Lower leg skin (tissue), 3 donors: ENCODE measurements around the gene SNRNP70.

Experiments used
- POLR2A ChIP-seq, 2 donors: fragments of 450-650 bp; IDR thresholded peaks; one replicate each; pipeline ENCODE4 v1.6.1; 2016 to 2017; ENCODE audit warnings: antibody characterized with exemption in 2 of 2, mild to moderate bottlenecking in 1 of 2, moderate library complexity in 1 of 2
- TF ChIP-seq, protein P1 (sequence below), 3 donors: fragments of 450-650 bp; IDR thresholded peaks; one replicate each; pipeline ENCODE4 v1.5.1; 2016; ENCODE audit warnings: antibody characterized with exemption in 3 of 3, mild to moderate bottlenecking in 3 of 3, moderate library complexity in 2 of 3

- TF ChIP-seq, protein P1, sequence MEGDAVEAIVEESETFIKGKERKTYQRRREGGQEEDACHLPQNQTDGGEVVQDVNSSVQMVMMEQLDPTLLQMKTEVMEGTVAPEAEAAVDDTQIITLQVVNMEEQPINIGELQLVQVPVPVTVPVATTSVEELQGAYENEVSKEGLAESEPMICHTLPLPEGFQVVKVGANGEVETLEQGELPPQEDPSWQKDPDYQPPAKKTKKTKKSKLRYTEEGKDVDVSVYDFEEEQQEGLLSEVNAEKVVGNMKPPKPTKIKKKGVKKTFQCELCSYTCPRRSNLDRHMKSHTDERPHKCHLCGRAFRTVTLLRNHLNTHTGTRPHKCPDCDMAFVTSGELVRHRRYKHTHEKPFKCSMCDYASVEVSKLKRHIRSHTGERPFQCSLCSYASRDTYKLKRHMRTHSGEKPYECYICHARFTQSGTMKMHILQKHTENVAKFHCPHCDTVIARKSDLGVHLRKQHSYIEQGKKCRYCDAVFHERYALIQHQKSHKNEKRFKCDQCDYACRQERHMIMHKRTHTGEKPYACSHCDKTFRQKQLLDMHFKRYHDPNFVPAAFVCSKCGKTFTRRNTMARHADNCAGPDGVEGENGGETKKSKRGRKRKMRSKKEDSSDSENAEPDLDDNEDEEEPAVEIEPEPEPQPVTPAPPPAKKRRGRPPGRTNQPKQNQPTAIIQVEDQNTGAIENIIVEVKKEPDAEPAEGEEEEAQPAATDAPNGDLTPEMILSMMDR (IDR thresholded peaks at IDR 0.05), result no peak
- TF ChIP-seq POLR2A (IDR thresholded peaks at IDR 0.05), result no peak
These were observed 42.7 kb downstream of the SNRNP70 start for GRCh38 chr19:49127674-49128544.
